ENCODE data around the gene PAPLN.
A peak's percentile ranks its signal among the peaks of the same experiment; 100 is the strongest.
"Not testable (repeated sequence)": the region's sequence is repeated elsewhere in the genome, so short reads cannot be mapped to it uniquely, and the experiment has no call there.

Gene PAPLN
- total RNA-seq, result 6.6 to 53.3 (median 19.7) reads per million in 17 experiments

- DNase-seq, result peak; percentile 76 to 89 (median 86)
Observed at GRCh38 chr14:73237219-73237785, at the start of gene PAPLN. PAPLN (plus strand) TSS chr14:73237506; CDS start chr14:73239779, 2,273 bp downstream.

- DNase-seq, result peak; percentile 37 to 61 (median 50)
Observed at GRCh38 chr14:73188501-73188911, 48.8 kb upstream of the PAPLN start.

GRCh38 chr14:73189651-73190050 lies 47.7 kb upstream of the PAPLN start:
- DNase-seq, result no peak

- no peak for DNase-seq
Observed at GRCh38 chr14:73191441-73191840, 45.9 kb upstream of the PAPLN start.

- DNase-seq, result not testable (repeated sequence)
Observed at GRCh38 chr14:73194306-73194705, 43.0 kb upstream of the PAPLN start.

- DNase-seq, result no peak
Observed at GRCh38 chr14:73198253-73198652, 39.1 kb upstream of the PAPLN start.

- no peak for DNase-seq
Observed at GRCh38 chr14:73203527-73203926, 33.8 kb upstream of the PAPLN start.

GRCh38 chr14:73207615-73208014 lies 29.7 kb upstream of the PAPLN start:
- DNase-seq, result no peak

- no peak for DNase-seq
Observed at GRCh38 chr14:73208390-73208789, 28.9 kb upstream of the PAPLN start.

GRCh38 chr14:73208846-73209245 lies 28.5 kb upstream of the PAPLN start:
- DNase-seq, result no peak

GRCh38 chr14:73209953-73210352 lies 27.4 kb upstream of the PAPLN start:
- DNase-seq, result no peak

GRCh38 chr14:73211251-73212040 lies 25.9 kb upstream of the PAPLN start:
- DNase-seq, result peak; percentile 34 to 60 (median 57)

GRCh38 chr14:73216030-73216429 lies 21.3 kb upstream of the PAPLN start:
- no peak for DNase-seq

GRCh38 chr14:73217411-73217810 lies 19.9 kb upstream of the PAPLN start:
- no peak for DNase-seq

GRCh38 chr14:73220061-73220460 lies 17.2 kb upstream of the PAPLN start:
- DNase-seq, result no peak

- no peak for DNase-seq
Observed at GRCh38 chr14:73220634-73221033, 16.7 kb upstream of the PAPLN start.

GRCh38 chr14:73221945-73222344 lies 15.4 kb upstream of the PAPLN start:
- peak in 2 of 4 experiments; percentile 28 to 32 for DNase-seq

GRCh38 chr14:73223049-73223448 lies 14.3 kb upstream of the PAPLN start:
- peak in 3 of 4 experiments; percentile 21 to 43 (median 32) for DNase-seq

- DNase-seq, result peak; percentile 36 to 68 (median 46)
Observed at GRCh38 chr14:73225496-73225895, 11.8 kb upstream of the PAPLN start.

- DNase-seq, result peak; percentile 82 to 91 (median 86)
Observed at GRCh38 chr14:73227812-73228781, 9.2 kb upstream of the PAPLN start.

- DNase-seq, result no peak
Observed at GRCh38 chr14:73230051-73230450, 7.3 kb upstream of the PAPLN start.

- peak in 1 of 4 experiments; percentile 48 for DNase-seq
Observed at GRCh38 chr14:73231981-73232851, 5.1 kb upstream of the PAPLN start.
